CD4-positive, CD25-positive, alpha-beta regulatory T cell (primary cell): ENCODE data around the gene BMS1. TPM values are rescaled to one million over a fixed set of nuclear protein-coding genes. Genes with fewer than 3 reads are reported as not detected.

Experiments
- ATAC-seq, 2 donors: fragments of 150-1000 bp; cut with Tn5 transposase; one replicate each; pipeline ENCODE4 v1.10.0; 2021; ENCODE audit warnings: low read depth in 2 of 2, moderate number of reproducible peaks in 2 of 2, moderate library complexity in 1 of 2
- DNase-seq, 3 donors: peaks; one replicate each; pipeline versions ENCODE4 v3.0.0 to v3.0.0-alpha.2; 2012 to 2022; ENCODE audit warnings: mixed read lengths in 1 of 3
- H3K27ac ChIP-seq: one replicate; pipeline ENCODE4 v1.7.0; 2013; ENCODE audit warnings: mild to moderate bottlenecking, low read length; ENCODE audit not compliant: insufficient read depth, poor library complexity, severe bottlenecking
- H3K27me3 ChIP-seq: one replicate; pipeline ENCODE4 v1.7.0; 2013; ENCODE audit warnings: low read length; ENCODE audit not compliant: control insufficient read depth, insufficient read depth
- H3K36me3 ChIP-seq: one replicate; pipeline ENCODE4 v1.7.0; 2013; ENCODE audit warnings: mild to moderate bottlenecking, low read length, moderate library complexity; ENCODE audit not compliant: control insufficient read depth, insufficient read depth
- H3K4me1 ChIP-seq: 2 replicates; pipeline ENCODE4 v1.7.0; 2013; ENCODE audit warnings: mild to moderate bottlenecking, low read length; ENCODE audit not compliant: insufficient read depth, control insufficient read depth, poor library complexity, severe bottlenecking
- H3K4me3 ChIP-seq: one replicate; pipeline ENCODE4 v1.7.0; 2013; ENCODE audit warnings: low read depth, mild to moderate bottlenecking, low read length, moderate library complexity
- H3K9me3 ChIP-seq, 2 experiments: 1 replicate in 1 of 2; 2 replicates in 1 of 2; pipeline ENCODE4 v1.7.0; 2013; ENCODE audit warnings: low read length in 2 of 2, mild to moderate bottlenecking in 1 of 2, moderate library complexity in 1 of 2; ENCODE audit not compliant: control insufficient read depth in 2 of 2
- H3K27ac Mint-ChIP-seq, 3 donors: one replicate each; pipeline ENCODE4 v1.8.0; 2020 to 2022; ENCODE audit warnings: mild to moderate bottlenecking in 3 of 3, mixed read lengths in 3 of 3, moderate library complexity in 2 of 3
- H3K27me3 Mint-ChIP-seq: one replicate; pipeline ENCODE4 v1.8.0; 2022; ENCODE audit warnings: mild to moderate bottlenecking, mixed read lengths
- H3K36me3 Mint-ChIP-seq: one replicate; pipeline ENCODE4 v1.8.0; 2020; ENCODE audit warnings: mixed read lengths
- H3K4me1 Mint-ChIP-seq, 4 donors: one replicate each; pipeline ENCODE4 v1.8.0; 2020 to 2022; ENCODE audit warnings: mixed read lengths in 4 of 4, mild to moderate bottlenecking in 1 of 4
- H3K4me3 Mint-ChIP-seq, 4 donors: one replicate each; pipeline ENCODE4 v1.8.0; 2020 to 2022; ENCODE audit warnings: mild to moderate bottlenecking in 4 of 4, mixed read lengths in 4 of 4, moderate library complexity in 3 of 4
- H3K9me3 Mint-ChIP-seq, 7 donors: one replicate each; pipeline ENCODE4 v1.8.0; 2020 to 2022; ENCODE audit warnings: mixed read lengths in 7 of 7, mild to moderate bottlenecking in 3 of 7, moderate library complexity in 2 of 7
- polyA plus RNA-seq, 4 donors: library from polyadenylated mRNA; unstranded; fragments of 300-500 nt; fragmentation: Illumina TruSeq; gene quantifications; one replicate each; pipeline ENCODE4 v1.2.3, GENCODE V29; 2021
- total RNA-seq: library from RNA; stranded (reverse); gene quantifications from one replicate; pipeline ENCODE4 v1.2.3, GENCODE V29; 2022

Gene BMS1
- total and polyA plus RNA-seq, 5 donors from 2014 or later, result 8.6 to 11.7 (median 10.7) TPM

DNA sequence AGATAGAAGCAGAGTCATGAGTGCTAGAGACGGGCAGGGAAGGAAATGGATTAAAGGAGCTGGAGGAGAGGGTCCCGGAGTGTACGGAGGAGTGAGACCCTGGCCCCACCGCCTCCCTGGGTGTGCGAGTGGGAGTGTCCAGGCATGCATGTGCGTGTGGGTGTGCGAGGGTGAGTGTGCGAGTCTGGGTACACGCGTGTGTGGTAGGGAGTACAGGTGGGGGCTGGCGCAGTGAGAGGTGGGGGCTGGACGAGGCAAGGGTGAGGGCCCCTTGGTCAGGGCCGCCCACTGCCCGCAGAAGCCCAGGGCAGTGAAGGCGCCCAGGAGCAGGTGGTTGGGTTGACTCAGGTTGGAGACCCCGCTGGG lies 97.6 kb downstream of the BMS1 start:
- ATAC-seq, result no peak
- no peaks in the 10 kb centered on the region for H3K4me1 Mint-ChIP-seq
- no peaks in the 10 kb centered on the region for H3K4me1 ChIP-seq
- no peak overlapping the region for H3K4me3 Mint-ChIP-seq
- no peak overlapping the region for H3K27ac Mint-ChIP-seq
- H3K27me3 ChIP-seq, result no peaks in the 10 kb centered on the region
- DNase-seq, result no peak
- H3K27ac ChIP-seq, result no peak overlapping the region
- no peaks in the 10 kb centered on the region for H3K36me3 ChIP-seq
- H3K9me3 Mint-ChIP-seq, result peaks cover 3 to 14% (median 5%) of the 10 kb centered on the region in 7 donors
- H3K9me3 ChIP-seq, result peaks cover 0 to 8% of the 10 kb centered on the region in 2 experiments
- no peak overlapping the region for H3K4me3 ChIP-seq
- no peaks in the 10 kb centered on the region for H3K27me3 Mint-ChIP-seq
- H3K36me3 Mint-ChIP-seq, result no peaks in the 10 kb centered on the region

DNA sequence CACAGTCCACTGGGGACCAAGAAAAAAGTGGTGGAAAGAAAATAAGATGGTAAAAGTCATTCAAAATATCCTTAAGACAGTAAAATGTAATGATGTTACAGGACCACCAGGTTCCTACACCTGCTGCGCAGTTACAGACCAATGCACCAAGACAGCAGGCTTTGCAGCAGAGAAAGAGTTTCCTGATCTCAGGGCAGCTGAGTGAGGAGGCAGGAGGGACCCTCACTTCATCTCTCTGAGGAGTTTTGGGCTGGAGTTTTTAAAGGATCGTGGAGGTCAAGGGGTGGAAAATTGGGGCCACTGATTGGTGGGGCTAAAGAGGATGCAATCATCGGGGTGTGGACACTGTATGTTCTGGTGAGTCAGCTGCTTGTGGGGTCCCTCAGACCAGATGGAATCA lies 100.0 kb downstream of the BMS1 start:
- DNase-seq (no peak), ATAC-seq (no peak)
- Mint-ChIP-seq H3K27ac (no peak overlapping the region), H3K4me3 (no peak overlapping the region), H3K27me3 (no peaks in the 10 kb centered on the region), H3K4me1 (no peaks in the 10 kb centered on the region), H3K9me3 (peaks cover 3 to 14% (median 5%) of the 10 kb centered on the region in 7 donors), H3K36me3 (no peaks in the 10 kb centered on the region)
- no peaks in the 10 kb centered on the region for H3K4me1 ChIP-seq
- no peaks in the 10 kb centered on the region for H3K36me3 ChIP-seq
- peaks cover 0 to 8% of the 10 kb centered on the region in 2 experiments for H3K9me3 ChIP-seq
- no peak overlapping the region for H3K4me3 ChIP-seq
- H3K27me3 ChIP-seq, result no peaks in the 10 kb centered on the region
- no peak overlapping the region for H3K27ac ChIP-seq

Other genes with a start within 250 kb of the BMS1 start
- 23.5 TPM for gene ZNF33B, start 144.2 kb upstream of the BMS1 start, total RNA-seq
- 10 to 100 TPM in 1 of 4 donors, 1 to 10 TPM in 3; 7.1 to 10.0 (median 9.0) TPM for gene ZNF33B, start 144.2 kb upstream of the BMS1 start, polyA plus RNA-seq